Peyer's patch (tissue), 4 donors: ENCODE measurements around the gene KCNN3. TPM values are rescaled to one million over a fixed set of nuclear protein-coding genes. Genes with fewer than 3 reads are reported as not detected.

Experiments used
- DNase-seq, 3 donors: peaks; one replicate each; pipeline ENCODE4 v3.0.0-alpha.2; 2017 to 2019
- H3K27ac ChIP-seq, 4 donors: fragments of 200-600 bp; sonication (generic); one replicate each; pipeline ENCODE4 v1.5.1; 2016 to 2019
- H3K27me3 ChIP-seq, 2 donors: fragments of 200-600 bp; sonication (generic); one replicate each; pipeline ENCODE4 v1.5.1; 2019
- H3K36me3 ChIP-seq, 3 donors: fragments of 200-600 bp; sonication (generic); one replicate each; pipeline ENCODE4 v1.5.1; 2016 to 2019
- H3K4me1 ChIP-seq, 4 donors: fragments of 200-600 bp; sonication (generic); one replicate each; pipeline ENCODE4 v1.5.1; 2016 to 2019
- H3K4me3 ChIP-seq, 4 donors: fragments of 200-600 bp; sonication (generic); 1 replicate in 3 of 4; 2 replicates in 1 of 4; pipeline ENCODE4 v1.5.1; 2016 to 2019; ENCODE audit warnings: mild to moderate bottlenecking in 1 of 4
- H3K9me3 ChIP-seq, 4 donors: fragments of 200-600 bp; sonication (generic); one replicate each; pipeline ENCODE4 v1.5.1; 2016 to 2019; ENCODE audit warnings: mild to moderate bottlenecking in 1 of 4
- CTCF ChIP-seq, 6 experiments: fragments of 450-650 bp in 4 of 6; fragments of 200-600 bp in 2 of 6; sonication (generic) in 1 of 6; IDR thresholded peaks; one replicate each; pipeline ENCODE4 v1.5.1; 2017 to 2019; ENCODE audit warnings: antibody characterized with exemption in 6 of 6, mild to moderate bottlenecking in 3 of 6, moderate library complexity in 1 of 6
- POLR2A ChIP-seq, 2 donors: fragments of 450-650 bp; IDR thresholded peaks; one replicate each; pipeline ENCODE4 v1.5.1; 2017; ENCODE audit warnings: antibody characterized with exemption in 2 of 2, mild to moderate bottlenecking in 2 of 2, moderate library complexity in 2 of 2
- total RNA-seq, 4 donors: library from RNA; depleted of rRNA; stranded (reverse); fragments of >200 nt; gene quantifications; one replicate each; pipeline ENCODE4 v1.1.0, GENCODE V29; 2016

The KCNN3 gene
- total RNA-seq, 4 donors from 2014 or later: 0.85 to 1.7 (median 1.2) TPM

- no peaks in the 10 kb centered on the region for H3K27me3 ChIP-seq
- TF ChIP-seq POLR2A (IDR thresholded peaks at IDR 0.05) (no peak), CTCF (IDR thresholded peaks at IDR 0.05) (no peak)
- H3K9me3 ChIP-seq: no peaks in the 10 kb centered on the region
- H3K27ac ChIP-seq: peak overlapping the region in 2 of 4 donors; percentile 15 to 35
- H3K4me1 ChIP-seq: peaks cover 0 to 10% (median 0%) of the 10 kb centered on the region in 4 donors
- no peak for DNase-seq
- no peaks in the 10 kb centered on the region for H3K36me3 ChIP-seq
- H3K4me3 ChIP-seq: no peak overlapping the region
Observed at GRCh38 chr1:154838461-154838860, 31.6 kb downstream of the KCNN3 start.

GRCh38 chr1:154837672-154838171 lies 32.4 kb downstream of the KCNN3 start:
- Histone ChIP-seq H3K4me3 (no peak overlapping the region), H3K27ac (peak overlapping the region in 1 of 4 donors; percentile 35)
- DNase-seq: peak; percentile 58 to 89 (median 82)

GRCh38 chr1:154837034-154837671 lies 32.9 kb downstream of the KCNN3 start:
- Histone ChIP-seq H3K36me3 (no peaks in the 10 kb centered on the region), H3K4me3 (no peak overlapping the region), H3K4me1 (peaks cover 0 to 10% (median 0%) of the 10 kb centered on the region in 4 donors), H3K27ac (no peak overlapping the region), H3K9me3 (no peaks in the 10 kb centered on the region), H3K27me3 (no peaks in the 10 kb centered on the region)
- DNase-seq: no peak
- TF ChIP-seq CTCF (IDR thresholded peaks at IDR 0.05): no peak
- TF ChIP-seq POLR2A (IDR thresholded peaks at IDR 0.05): no peak

More at GRCh38 chr1:154837672-154838171, 32.4 kb downstream of the KCNN3 start:
- Histone ChIP-seq H3K4me1 (peaks cover 0 to 10% (median 0%) of the 10 kb centered on the region in 4 donors), H3K9me3 (no peaks in the 10 kb centered on the region), H3K27me3 (no peaks in the 10 kb centered on the region), H3K36me3 (no peaks in the 10 kb centered on the region)
- no peak for TF ChIP-seq POLR2A (IDR thresholded peaks at IDR 0.05)
- TF ChIP-seq CTCF (IDR thresholded peaks at IDR 0.05): no peak

GRCh38 chr1:154835531-154836324 lies 34.4 kb downstream of the KCNN3 start:
- H3K9me3 ChIP-seq: no peaks in the 10 kb centered on the region
- H3K27me3 ChIP-seq: no peaks in the 10 kb centered on the region
- H3K4me1 ChIP-seq: peaks cover 0 to 10% (median 0%) of the 10 kb centered on the region in 4 donors
- no peak overlapping the region for H3K27ac ChIP-seq
- no peak for DNase-seq
- H3K36me3 ChIP-seq: no peaks in the 10 kb centered on the region
- no peak overlapping the region for H3K4me3 ChIP-seq
- TF ChIP-seq CTCF (IDR thresholded peaks at IDR 0.05) (no peak), POLR2A (IDR thresholded peaks at IDR 0.05) (no peak)

GRCh38 chr1:154833841-154834240 lies 36.2 kb downstream of the KCNN3 start:
- Histone ChIP-seq H3K27ac (no peak overlapping the region), H3K4me1 (peaks cover 0 to 10% (median 0%) of the 10 kb centered on the region in 4 donors), H3K36me3 (no peaks in the 10 kb centered on the region), H3K27me3 (no peaks in the 10 kb centered on the region), H3K4me3 (no peak overlapping the region), H3K9me3 (no peaks in the 10 kb centered on the region)
- DNase-seq: no peak
- TF ChIP-seq CTCF (IDR thresholded peaks at IDR 0.05): no peak
- TF ChIP-seq POLR2A (IDR thresholded peaks at IDR 0.05): no peak
